Mammary epithelial cell (primary cell): ENCODE results near the gene HYPK.

Experiments used
- EZH2 ChIP-seq: IDR thresholded peaks from 2 replicates; pipeline ENCODE4 v1.6.1; 2012; ENCODE audit warnings: low read length, inconsistent platforms, borderline replicate concordance
- TF ChIP-seq, protein P1 (sequence below), 2 donors: IDR thresholded peaks in 1 of 2; conservative IDR thresholded peaks in 1 of 2; 2 replicates each; pipeline ENCODE4 v1.5.1; 2011 to 2012; ENCODE audit warnings: inconsistent platforms in 2 of 2, low read length in 2 of 2, mild to moderate bottlenecking in 2 of 2, control low read depth in 1 of 2, low read depth in 1 of 2; ENCODE audit not compliant: insufficient read depth in 1 of 2; ENCODE audit errors: extremely low read depth in 1 of 2

DNA sequence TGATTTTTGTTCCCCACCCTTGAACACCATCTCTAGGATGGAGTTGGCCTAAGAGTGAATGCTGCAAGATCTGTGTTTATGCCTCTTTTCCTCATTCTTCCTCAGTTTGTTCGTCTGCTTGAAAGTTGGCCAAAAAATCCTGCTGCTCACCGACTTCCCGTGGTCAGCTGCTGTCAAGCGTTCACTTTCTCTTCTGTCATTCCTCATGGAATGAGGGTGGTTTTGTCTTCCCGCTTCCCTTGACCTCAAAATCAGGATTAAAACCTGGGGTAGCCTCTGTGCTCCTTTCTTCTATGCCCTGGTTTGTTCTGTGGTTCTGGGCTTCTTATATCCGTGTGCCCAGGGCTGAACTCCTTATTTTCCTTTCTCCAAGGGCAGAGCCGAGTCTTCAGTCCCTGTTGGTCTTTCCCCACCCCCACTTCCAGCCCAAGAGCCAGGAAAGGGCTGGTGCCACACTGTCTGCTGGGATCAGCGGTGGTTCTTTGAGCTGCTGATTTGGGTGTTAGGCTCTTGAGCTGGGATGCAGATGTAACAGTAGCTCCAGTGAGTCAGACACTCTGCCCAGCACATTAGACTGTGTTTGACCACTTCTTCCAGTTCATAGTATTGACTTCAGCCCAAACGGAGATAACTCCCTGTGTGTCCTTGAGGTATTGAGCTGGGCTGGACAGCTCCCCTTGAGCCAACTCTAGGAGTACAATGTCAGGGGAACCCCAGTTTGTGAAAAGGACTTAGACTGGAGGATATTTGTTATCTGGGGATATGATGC lies 5.9 kb upstream of the HYPK start:
- TF ChIP-seq, protein P1, sequence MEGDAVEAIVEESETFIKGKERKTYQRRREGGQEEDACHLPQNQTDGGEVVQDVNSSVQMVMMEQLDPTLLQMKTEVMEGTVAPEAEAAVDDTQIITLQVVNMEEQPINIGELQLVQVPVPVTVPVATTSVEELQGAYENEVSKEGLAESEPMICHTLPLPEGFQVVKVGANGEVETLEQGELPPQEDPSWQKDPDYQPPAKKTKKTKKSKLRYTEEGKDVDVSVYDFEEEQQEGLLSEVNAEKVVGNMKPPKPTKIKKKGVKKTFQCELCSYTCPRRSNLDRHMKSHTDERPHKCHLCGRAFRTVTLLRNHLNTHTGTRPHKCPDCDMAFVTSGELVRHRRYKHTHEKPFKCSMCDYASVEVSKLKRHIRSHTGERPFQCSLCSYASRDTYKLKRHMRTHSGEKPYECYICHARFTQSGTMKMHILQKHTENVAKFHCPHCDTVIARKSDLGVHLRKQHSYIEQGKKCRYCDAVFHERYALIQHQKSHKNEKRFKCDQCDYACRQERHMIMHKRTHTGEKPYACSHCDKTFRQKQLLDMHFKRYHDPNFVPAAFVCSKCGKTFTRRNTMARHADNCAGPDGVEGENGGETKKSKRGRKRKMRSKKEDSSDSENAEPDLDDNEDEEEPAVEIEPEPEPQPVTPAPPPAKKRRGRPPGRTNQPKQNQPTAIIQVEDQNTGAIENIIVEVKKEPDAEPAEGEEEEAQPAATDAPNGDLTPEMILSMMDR (conservative IDR thresholded peaks at IDR 0.05 in 1 of 2, IDR thresholded peaks at IDR 0.05 in 1 of 2; ENCODE audit: extremely low read depth in 1 of 2, insufficient read depth in 1 of 2, low read depth in 1 of 2, low read length in 2 of 2), result no peak
- no peak for TF ChIP-seq EZH2
